Smooth muscle cell (in vitro differentiated cells): ENCODE results near the gene PHF2. TPM values are rescaled to one million over a fixed set of nuclear protein-coding genes. Genes with fewer than 3 reads are reported as not detected.

Source experiments
- DNase-seq: peaks from one replicate; lab custom pipeline; 2025; ENCODE audit not compliant: unreplicated experiment; lab: John Stamatoyannopoulos, UW
- H2AFZ ChIP-seq: fragments of 200-600 bp; sonication (generic); 2 replicates; pipeline ENCODE4 v1.6.0; 2016; ENCODE audit warnings: antibody characterized with exemption, low read depth, mild to moderate bottlenecking
- H3F3A ChIP-seq: fragments of 200-600 bp; sonication (generic); 2 replicates; pipeline ENCODE4 v1.6.0; 2017; ENCODE audit warnings: antibody characterized with exemption, low read depth
- H3K27ac ChIP-seq: fragments of 200-600 bp; sonication (generic); 2 replicates; pipeline ENCODE4 v1.5.1; 2016; ENCODE audit warnings: low read depth, mild to moderate bottlenecking
- H3K27me3 ChIP-seq: fragments of 200-600 bp; sonication (generic); 2 replicates; pipeline ENCODE4 v1.6.1; 2016; ENCODE audit warnings: low read depth, mild to moderate bottlenecking
- H3K36me3 ChIP-seq: fragments of 200-600 bp; sonication (generic); 2 replicates; pipeline ENCODE4 v1.5.1; 2016; ENCODE audit warnings: low read depth
- H3K4me1 ChIP-seq: fragments of 200-600 bp; sonication (generic); 2 replicates; pipeline ENCODE4 v1.5.1; 2016; ENCODE audit warnings: low read depth
- H3K4me2 ChIP-seq: fragments of 200-600 bp; sonication (generic); 2 replicates; pipeline ENCODE4 v1.6.0; 2016; ENCODE audit warnings: mild to moderate bottlenecking
- H3K4me3 ChIP-seq: fragments of 200-600 bp; sonication (generic); 2 replicates; pipeline ENCODE4 v1.5.1; 2016; ENCODE audit warnings: mild to moderate bottlenecking
- H3K79me2 ChIP-seq: fragments of 200-600 bp; sonication (generic); 2 replicates; pipeline ENCODE4 v1.6.0; 2016; ENCODE audit warnings: low read depth, mild to moderate bottlenecking
- H3K9ac ChIP-seq: fragments of 200-600 bp; sonication (generic); 2 replicates; pipeline ENCODE4 v1.6.0; 2016; ENCODE audit warnings: low read depth
- H3K9me3 ChIP-seq: fragments of 200-600 bp; sonication (generic); replicated peaks from 2 replicates; pipeline ENCODE4 v1.5.1; 2016; ENCODE audit warnings: low read depth
- H4K20me1 ChIP-seq: fragments of 200-600 bp; sonication (generic); 2 replicates; pipeline ENCODE4 v1.6.0; 2016; ENCODE audit warnings: low read depth
- CTCF ChIP-seq: fragments of 200-600 bp; sonication (generic); IDR thresholded peaks from 2 replicates; pipeline ENCODE4 v1.5.1; 2017; ENCODE audit warnings: borderline replicate concordance, mild to moderate bottlenecking, antibody characterized with exemption; ENCODE audit not compliant: insufficient read depth, poor library complexity, severe bottlenecking
- WGBS: methylation state at CpG from one replicate; pipeline ENCODE4 v1.1.7; 2016; ENCODE audit warnings: low lambda C conversion rate; 5-methylcytosine and 5-hydroxymethylcytosine counted together
- polyA plus RNA-seq: library from polyadenylated mRNA; unstranded; fragments of >200 nt; fragmentation: Nextera tagmentation; extraction: Ambion mirVana; gene quantifications from 2 replicates; pipeline ENCODE4 v1.2.1, GENCODE V29; 2016
- total RNA-seq: library from RNA; depleted of rRNA; stranded (reverse); fragments of >200 nt; gene quantifications from 2 replicates; pipeline ENCODE4 v1.2.3, GENCODE V29; 2014

The PHF2 gene
- total and polyA plus RNA-seq, 2 experiments from 2014 or later, result 11.1 to 18.3 TPM

- H3K9ac ChIP-seq, result no peak overlapping the region
- WGBS, result 97% methylated on average over 5 of the region's 5 CpGs
- no peaks in the 10 kb centered on the region for H3K27me3 ChIP-seq
- H3K4me3 ChIP-seq, result no peak overlapping the region
- peaks cover 11% of the 10 kb centered on the region for H3K4me1 ChIP-seq
- H3K4me2 ChIP-seq, result no peak overlapping the region
- no peaks in the 10 kb centered on the region for H3K9me3 ChIP-seq
- peaks cover 5% of the 10 kb centered on the region for H3K36me3 ChIP-seq
- peaks cover 17% of the 10 kb centered on the region for H3F3A ChIP-seq
- H3K79me2 ChIP-seq, result no peaks in the 10 kb centered on the region
- H3K27ac ChIP-seq, result no peak overlapping the region
- H4K20me1 ChIP-seq, result no peaks in the 10 kb centered on the region
- no peak for TF ChIP-seq CTCF
- no peak for DNase-seq
- no peak overlapping the region for H2AFZ ChIP-seq
These were observed 8.2 kb upstream of the PHF2 start for GRCh38 chr9:93568169-93568568.

GRCh38 chr9:93569621-93570174 lies 6.7 kb upstream of the PHF2 start:
- H3K4me3 ChIP-seq, result no peak overlapping the region
- H2AFZ ChIP-seq, result no peak overlapping the region
- H3K4me1 ChIP-seq, result peaks cover 11% of the 10 kb centered on the region
- no peak overlapping the region for H3K4me2 ChIP-seq
- peaks cover 5% of the 10 kb centered on the region for H3K36me3 ChIP-seq
- 89% methylated on average over 1 of the region's 1 CpG for WGBS
- no peaks in the 10 kb centered on the region for H4K20me1 ChIP-seq
- no peak for DNase-seq
- no peak overlapping the region for H3K9ac ChIP-seq
- H3K27ac ChIP-seq, result no peak overlapping the region
- no peak for TF ChIP-seq CTCF
- peaks cover 17% of the 10 kb centered on the region for H3F3A ChIP-seq
- no peaks in the 10 kb centered on the region for H3K79me2 ChIP-seq
- no peaks in the 10 kb centered on the region for H3K27me3 ChIP-seq
- H3K9me3 ChIP-seq, result no peaks in the 10 kb centered on the region

GRCh38 chr9:93572221-93572620 lies 4.2 kb upstream of the PHF2 start:
- Histone ChIP-seq H3K79me2 (peaks cover 15% of the 10 kb centered on the region), H3K9ac (no peak overlapping the region), H3K4me1 (peaks cover 11% of the 10 kb centered on the region), H2AFZ (no peak overlapping the region), H4K20me1 (no peaks in the 10 kb centered on the region), H3K4me2 (no peak overlapping the region), H3K4me3 (no peak overlapping the region), H3F3A (peaks cover 4% of the 10 kb centered on the region), H3K27ac (no peak overlapping the region), H3K27me3 (no peaks in the 10 kb centered on the region), H3K36me3 (no peaks in the 10 kb centered on the region), H3K9me3 (no peaks in the 10 kb centered on the region)
- TF ChIP-seq CTCF, result no peak
- no peak for DNase-seq
- WGBS, result 97% methylated on average over 2 of the region's 2 CpGs
